ENCODE data around the gene CCR8. TPM values are rescaled to one million over a fixed set of nuclear protein-coding genes. Genes with fewer than 3 reads are reported as not detected.
"Not testable (repeated sequence)": the region's sequence is repeated elsewhere in the genome, so short reads cannot be mapped to it uniquely, and the experiment has no call there.

CCR8 gene
- total RNA-seq, 1 donor from 2014 or later = 1.1 TPM

DNA sequence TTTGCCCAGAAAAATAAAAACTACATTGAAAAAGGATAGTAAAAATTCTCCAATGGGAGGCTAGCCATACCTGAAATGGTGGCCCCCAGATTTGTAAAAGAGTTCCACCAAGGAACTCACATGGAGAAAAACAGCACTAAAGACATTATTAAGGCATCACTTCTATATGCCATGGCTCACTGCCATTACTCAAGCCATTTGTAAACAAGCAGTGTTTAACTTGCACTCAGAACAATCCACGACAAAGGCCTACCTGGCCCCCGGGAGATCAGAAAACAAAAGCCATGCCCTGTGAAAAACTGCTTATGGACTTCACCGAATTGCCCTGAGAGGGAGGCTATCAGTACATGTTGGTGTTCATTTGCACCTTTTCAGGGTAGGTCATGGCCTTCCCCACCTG lies 19.6 kb downstream of the CCR8 start:
- no peak for DNase-seq

DNA sequence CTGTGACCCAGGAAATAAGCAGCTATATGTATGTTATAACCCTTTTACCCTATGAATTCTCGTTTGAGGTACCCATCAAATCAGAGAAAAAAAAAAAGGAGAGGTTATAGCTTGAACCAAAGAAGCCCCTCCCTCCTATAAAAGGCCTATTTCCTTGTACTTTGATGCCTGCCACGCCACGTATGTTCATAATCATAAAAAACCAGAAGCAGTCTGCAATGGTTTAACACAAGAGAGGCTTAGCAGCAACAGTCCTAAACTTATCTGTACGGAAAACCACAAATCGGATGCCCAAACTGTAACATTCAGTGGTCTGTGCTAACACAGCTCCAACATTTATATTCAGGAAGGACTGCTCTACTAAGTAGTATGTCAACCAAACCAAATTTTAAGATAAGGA lies 21.2 kb downstream of the CCR8 start:
- no peak for DNase-seq

DNA sequence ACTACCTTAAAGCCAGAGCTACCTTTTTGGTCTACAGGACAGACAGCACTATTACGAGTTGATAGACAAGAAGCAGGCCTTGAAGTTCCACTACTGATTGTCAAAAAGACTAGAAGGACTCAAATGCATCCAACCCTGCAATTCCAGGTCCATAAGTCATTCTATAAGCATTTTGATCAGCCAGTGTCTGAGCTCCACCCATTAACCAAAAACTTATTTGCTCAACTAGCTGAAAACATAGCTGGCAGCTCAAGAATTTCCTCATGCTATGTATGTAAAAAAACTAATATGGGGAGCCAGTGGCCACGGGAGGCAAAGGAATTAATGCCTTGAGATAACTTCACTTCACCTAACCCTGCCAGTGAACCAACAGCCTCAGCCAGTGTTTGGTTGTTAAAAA lies 21.6 kb downstream of the CCR8 start:
- not testable (repeated sequence) for DNase-seq

DNA sequence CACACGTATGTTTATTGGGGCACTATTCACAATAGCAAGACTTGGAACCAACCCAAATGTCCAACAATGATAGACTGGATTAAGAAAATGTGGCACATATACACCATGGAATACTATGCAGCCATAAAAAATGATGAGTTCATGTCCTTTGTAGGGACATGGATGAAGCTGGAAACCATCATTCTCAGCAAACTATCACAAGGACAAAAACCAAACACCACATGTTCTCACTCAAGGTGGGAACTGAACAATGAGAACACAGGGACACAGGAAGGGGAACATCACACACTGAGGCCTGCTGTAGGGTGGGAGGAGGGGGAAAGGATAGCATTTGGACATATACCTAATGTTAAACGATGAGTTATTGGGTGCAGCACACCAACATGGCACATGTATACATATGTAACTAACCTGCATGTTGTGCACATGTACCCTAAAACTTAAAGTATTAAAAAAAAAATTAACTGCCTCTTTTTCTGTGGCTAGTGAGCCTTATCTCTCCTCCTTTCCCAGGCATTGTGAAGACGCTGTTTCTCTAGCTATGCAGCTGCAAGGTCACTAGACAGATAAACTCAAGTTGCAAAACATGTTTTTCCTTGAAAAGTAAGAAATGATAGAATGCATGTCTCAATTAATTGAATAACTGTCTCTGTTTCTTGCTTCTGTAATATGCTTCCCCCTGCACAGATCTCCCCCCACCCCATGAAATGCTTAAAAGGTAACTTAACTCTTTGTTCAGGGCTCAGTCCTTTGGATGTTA lies 23.8 kb downstream of the CCR8 start:
- DNase-seq = not testable (repeated sequence)

DNA sequence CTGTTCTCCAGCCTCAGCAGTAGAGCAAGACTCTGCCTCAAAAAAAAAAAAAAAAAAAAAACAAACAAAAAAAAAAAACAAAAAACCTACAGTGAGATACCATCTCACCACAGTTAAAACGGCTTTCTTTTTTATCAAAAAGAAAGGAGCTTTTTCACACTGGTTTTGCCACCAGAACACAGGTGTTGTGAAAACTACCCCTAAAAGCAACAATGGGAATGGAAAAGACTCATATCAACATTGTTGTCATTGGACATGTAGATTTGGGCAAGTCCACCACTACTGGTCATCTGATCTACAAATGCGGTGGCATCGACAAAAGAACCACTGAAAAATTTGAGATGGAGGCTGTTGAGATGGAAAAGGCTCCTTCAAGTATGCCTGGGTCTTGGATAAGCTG lies 28.8 kb downstream of the CCR8 start:
- no peak for DNase-seq

DNA sequence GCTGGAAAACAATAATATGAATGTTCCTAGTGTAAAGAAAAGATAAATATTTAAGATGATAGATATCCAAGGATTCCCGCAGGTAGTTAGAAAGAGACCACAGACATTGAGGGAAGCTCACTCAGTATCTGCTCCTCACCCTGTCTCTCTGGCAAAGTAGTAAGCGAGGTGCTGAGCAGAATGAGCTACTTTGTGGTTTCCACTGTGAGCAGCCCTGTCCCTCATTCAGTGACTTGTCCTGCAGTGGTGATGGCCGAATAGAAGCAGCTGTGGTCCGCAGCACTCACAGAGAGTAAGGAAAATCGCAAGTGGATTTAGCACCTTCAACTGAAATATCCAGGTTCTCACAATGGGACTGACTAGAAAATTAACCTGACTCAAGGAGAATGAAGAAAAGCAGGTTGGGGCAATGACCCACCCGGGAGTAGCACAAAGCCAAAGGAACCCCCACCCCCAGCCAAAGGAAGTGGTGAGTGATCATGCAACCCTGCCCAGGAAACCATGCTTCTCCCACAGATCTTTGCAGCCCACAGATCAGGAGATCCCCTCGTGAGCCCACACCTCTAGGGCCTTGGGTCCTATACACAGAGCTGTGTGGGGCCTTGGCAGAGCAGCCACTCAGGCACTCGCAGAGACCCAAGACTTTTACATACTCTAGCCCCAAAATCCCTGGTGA lies 31.9 kb downstream of the CCR8 start:
- no peak for DNase-seq

DNA sequence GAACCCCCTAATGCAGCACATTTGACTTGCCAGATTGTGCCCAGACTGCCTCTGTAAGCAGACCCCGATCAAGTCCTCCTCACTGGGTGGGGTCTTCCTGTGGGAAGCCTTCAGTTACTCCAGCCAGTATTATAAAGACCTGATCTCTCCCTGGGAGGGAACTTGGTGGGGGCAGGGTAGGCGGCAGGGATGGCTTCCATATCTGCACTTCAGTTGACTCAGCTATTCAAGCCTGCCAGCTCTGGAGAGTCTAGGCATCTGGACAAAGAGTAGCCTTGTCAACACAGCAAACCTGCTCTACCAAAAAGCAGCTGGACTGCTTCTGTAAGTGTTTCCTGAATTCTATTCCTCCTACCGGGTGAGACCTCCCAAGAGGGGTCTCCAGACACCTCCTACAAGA lies 32.7 kb downstream of the CCR8 start:
- no peak for DNase-seq

DNA sequence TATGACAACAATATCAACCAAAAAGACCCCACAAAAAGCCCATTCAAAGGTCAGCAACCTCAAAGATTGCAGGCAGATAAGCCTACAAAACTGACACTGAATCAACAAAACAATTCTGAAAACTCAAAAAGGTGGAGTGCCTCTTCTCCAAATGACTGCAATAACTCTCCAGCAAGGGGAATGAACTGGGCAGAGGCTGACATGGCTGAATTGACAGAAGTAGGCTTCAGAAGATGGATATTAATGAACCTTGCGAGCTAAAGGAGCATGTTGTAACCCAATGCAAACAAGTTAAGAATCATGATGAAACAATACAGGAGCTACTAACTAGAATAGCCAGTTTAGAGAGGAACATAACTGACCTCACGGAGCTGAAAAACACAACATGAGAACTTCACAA lies 33.3 kb downstream of the CCR8 start:
- no peak for DNase-seq

DNA sequence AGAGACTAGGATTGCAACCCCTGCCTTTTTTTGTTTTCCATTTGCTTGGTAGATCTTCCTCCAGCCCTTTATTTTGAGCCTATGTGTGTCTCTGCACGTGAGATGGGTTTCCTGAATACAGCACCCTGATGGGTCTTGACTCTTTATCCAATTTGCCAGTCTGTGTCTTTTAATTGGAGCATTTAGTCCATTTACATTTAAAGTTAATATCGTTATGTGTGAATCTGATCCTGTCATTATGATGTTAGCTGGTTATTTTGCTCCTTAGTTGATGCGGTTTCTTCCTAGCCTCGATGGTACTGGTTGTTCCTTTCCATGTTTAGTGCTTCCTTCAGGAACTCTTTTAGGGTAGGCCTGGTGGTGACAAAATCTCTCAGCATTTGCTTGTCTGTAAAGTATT lies 40.9 kb downstream of the CCR8 start:
- not testable (repeated sequence) for DNase-seq

DNA sequence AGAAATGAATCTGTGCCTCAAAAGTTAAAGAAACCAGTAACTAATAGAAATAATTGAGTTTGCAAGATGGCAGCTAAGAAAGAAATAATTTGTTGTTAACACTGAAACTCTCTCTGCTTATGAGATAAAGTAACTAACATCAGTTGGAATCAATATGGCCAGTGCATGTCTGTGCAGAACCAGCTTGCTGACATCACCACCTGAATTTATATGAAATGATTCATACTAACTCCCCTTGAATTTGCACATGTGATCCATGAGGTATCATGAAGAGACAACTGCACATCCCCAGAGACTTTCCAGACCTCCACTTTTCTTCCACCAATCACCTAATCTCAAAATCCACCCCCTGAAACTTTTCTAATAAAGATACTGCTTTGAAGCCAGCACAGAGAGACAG lies 43.3 kb downstream of the CCR8 start:
- no peak for DNase-seq

DNA sequence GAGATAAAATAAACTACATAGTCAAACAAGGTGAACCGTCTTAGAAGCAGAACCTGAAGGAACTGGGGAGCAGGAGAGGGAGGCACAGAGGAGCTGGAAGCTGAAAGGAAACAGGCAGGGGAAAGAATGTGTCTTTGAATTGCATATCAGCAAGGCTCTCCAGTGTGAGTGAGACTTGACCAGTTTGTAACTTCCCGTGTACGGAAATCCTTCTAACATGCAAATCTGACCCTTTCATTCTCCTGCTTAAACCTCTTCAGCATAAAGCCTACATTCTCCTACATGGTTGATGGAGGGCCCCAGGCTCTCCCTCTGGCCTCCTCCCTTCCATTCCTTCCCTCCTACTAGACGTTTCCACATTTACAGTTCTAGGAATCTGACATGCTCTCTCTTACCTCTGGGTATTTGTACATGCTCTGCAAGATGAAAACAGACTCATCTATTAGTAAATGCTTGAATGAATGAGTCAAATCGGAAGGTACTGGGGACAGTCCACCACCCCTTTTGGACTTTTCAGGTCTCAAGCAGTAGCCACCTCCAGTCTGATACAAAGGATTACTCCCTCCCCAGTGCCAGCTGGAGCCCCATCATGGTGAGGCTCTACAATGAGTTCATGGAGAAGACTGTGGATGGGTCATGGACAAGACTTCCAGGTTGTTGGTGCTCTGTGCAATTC lies 47.6 kb downstream of the CCR8 start:
- DNase-seq = no peak

DNA sequence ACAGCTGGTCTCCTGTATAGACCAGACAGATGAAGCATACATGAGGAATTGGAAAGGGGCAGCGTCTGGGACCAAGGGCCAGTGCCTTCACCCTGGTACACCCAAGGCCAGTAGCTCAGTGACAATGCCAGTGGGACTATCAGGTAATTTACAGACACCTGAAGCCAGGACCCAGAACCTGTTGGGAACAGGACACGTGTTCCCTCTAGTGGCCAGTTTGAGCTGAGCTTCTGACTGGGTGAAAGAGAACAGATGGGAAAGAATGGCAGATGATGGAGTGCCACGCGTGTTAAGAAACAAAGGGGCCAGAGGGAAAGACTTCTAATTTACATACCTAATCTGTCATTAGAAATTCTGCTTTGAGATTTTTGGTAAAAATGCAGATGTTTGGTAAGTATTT lies 48.6 kb downstream of the CCR8 start:
- peak; percentile 39 for DNase-seq

DNA sequence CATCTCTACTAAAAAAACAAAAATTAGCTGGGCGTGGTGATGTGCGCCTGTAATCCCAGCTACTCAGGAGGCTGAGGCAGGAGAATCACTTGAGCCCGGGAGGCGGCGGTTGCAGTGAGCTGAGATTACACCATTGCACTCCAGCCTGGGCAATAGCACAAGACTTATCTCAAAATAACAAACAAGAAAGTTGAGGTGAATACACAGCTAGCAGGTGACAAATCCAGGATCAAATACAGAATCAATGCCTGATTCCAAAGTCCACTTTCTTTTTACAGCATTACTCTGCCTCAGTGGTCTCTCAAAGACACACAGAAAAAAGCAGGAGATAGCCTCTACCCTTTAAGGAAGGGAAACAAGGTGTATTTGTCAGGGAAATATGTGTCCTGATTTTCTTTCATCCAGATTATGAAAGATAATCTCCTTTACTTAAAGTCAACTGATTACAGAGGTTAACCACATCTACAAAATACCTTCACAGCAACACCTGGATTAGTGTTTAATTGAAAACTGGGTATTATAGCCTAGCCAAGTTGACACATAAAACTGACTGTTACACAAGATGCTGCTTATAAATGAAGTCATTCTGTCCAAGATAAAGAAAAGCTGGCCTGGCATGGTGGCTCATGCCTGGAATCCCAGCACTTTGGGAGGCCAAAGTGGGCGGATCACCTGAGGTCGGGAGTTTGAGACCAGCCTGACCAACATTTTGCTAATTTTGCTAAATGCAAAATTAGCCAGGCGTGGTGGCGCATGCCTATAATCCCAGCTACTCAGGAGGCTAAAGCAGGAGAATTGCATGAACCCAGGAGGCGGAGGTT lies 49.7 kb downstream of the CCR8 start:
- no peak for DNase-seq

DNA sequence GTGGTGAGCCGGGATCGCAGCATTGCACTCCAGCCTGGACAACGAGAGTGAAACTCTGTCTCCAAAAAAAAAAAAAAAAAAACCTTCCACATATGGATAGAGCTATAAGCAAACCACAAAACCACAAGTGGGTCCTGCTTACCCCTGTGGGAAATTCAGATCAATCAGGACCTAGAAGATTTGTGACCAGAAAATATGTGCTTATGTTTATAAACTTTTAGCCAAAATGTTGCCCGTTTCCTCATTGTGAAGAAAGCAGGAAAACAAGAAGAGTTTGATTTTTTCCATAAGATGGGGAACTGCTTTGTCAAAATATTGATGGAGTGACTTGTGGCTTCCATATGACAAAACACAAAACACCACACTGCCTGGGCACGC lies 50.3 kb downstream of the CCR8 start:
- DNase-seq = no peak

DNA sequence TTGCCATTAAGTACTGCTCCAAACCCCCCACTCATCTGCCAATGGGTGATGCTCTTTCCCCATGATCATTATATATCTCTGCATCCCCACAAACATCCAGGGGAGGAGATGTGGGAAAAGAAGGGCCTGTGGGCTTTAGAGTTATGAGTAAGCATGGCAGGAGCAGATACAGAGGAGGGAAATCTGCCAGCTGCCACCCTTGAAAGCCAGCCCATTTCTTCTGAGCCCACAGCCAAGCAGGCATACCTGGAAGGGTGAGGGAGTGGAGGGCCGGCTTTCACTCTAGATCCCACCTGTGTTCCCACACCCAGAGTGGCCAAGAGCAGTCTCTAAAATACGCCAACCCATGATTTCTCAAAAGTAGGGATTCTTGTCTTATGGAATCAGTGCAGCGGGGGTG lies 51.9 kb downstream of the CCR8 start:
- DNase-seq = no peak

Other genes starting within 250 kb of the CCR8 start
- 36.3 TPM for gene GORASP1, start 222.1 kb upstream of the CCR8 start, total RNA-seq
- gene TTC21A, start 222.0 kb upstream of the CCR8 start, total RNA-seq = 2.8 TPM
- gene CSRNP1, start 176.1 kb upstream of the CCR8 start, total RNA-seq = 21.0 TPM
- gene XIRP1, start 137.1 kb upstream of the CCR8 start, total RNA-seq = 113 TPM
- gene CX3CR1, start 49.7 kb upstream of the CCR8 start, total RNA-seq = 4.8 TPM
- gene SLC25A38, start 53.7 kb downstream of the CCR8 start, total RNA-seq = 15.6 TPM
- 599 TPM for gene RPSA, start 77.0 kb downstream of the CCR8 start, total RNA-seq
- gene MOBP, start 138.0 kb downstream of the CCR8 start, total RNA-seq = not detected

Data from tongue (tissue), 2 donors.